Activated T-helper 9 cell treated with anti-CD3 and anti-CD28 coated beads, Interleukin-2, amount 50 U/mL, for 16 hours (primary cell): ENCODE results near the gene DNMT3A.

Source experiments
- DNase-seq: peaks from one replicate; pipeline ENCODE4 v3.0.0-alpha.2; 2020; ENCODE audit warnings: low read depth

Gene DNMT3A

DNA sequence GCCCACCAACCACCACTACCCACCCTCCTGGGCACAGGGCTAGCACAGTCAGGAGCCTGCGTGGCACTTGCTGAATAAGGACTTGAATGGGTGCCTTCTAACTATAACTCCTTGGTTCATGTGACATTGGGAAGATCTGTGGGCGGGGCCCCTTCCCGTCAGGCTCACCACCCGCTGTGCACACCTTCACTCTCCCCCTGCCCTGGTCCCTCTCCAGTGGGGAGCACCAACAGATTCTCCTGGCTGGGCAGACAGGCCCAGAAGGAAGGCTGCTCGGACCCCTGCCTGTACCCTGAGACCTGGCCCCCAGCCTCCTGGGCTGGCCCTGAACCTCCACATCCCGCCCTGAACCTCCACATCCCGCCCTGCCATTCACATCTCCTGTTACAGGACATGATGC, 139.9 kb downstream of the DNMT3A start:
- no peak for DNase-seq

DNA sequence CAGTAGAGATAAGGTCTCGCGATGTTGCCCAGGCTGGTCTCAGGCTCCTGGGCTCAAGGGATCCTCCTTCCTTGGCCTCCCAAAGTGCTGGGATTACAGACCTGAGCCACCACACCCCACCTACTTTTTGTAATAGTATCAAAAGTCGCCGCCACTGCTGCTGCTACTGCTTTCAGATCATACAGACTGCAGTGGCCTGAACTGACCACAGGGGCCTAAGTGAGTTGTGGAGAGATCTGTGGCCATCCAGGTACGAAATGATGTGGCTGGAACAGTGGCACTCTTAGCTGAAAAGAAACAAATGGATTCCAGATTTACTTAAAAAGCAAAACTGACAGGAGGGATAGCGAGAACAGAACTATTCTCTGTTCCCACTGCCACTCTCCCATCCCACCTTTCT, 140.5 kb downstream of the DNMT3A start:
- no peak for DNase-seq

DNA sequence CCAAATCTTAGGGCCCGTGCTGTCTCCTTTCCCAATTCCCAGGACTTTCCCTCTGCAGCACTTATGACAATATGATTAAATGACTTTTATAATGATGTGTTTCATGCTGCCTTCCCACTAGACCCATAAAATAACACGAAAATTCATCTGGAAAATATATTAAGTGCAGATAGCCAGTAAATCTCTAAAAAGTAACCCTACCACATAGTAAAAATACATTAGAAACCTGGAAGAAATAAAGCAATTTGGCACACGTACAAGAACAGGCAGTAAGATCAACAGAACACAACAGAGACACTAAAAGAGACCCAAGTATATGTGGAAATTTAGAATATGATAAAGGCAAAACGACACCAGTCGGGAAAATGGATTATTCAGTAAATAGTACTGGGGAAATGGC, 143.1 kb downstream of the DNMT3A start:
- DNase-seq = no peak

DNA sequence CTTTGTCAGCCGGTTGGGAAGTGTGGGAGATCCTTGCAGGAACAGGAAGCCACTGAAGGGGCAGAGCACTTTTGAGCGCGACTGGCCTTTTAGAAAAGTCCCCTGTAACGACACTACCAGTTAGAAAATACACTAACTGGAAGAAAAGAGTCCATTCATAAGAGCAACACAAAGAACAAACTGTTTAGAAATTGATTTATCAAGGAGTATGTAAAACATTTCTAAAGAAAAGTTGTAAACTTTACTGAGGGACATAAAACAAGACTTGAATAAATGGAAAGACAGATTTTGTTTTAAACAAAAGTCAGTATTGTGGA, 143.6 kb downstream of the DNMT3A start:
- no peak for DNase-seq

DNA sequence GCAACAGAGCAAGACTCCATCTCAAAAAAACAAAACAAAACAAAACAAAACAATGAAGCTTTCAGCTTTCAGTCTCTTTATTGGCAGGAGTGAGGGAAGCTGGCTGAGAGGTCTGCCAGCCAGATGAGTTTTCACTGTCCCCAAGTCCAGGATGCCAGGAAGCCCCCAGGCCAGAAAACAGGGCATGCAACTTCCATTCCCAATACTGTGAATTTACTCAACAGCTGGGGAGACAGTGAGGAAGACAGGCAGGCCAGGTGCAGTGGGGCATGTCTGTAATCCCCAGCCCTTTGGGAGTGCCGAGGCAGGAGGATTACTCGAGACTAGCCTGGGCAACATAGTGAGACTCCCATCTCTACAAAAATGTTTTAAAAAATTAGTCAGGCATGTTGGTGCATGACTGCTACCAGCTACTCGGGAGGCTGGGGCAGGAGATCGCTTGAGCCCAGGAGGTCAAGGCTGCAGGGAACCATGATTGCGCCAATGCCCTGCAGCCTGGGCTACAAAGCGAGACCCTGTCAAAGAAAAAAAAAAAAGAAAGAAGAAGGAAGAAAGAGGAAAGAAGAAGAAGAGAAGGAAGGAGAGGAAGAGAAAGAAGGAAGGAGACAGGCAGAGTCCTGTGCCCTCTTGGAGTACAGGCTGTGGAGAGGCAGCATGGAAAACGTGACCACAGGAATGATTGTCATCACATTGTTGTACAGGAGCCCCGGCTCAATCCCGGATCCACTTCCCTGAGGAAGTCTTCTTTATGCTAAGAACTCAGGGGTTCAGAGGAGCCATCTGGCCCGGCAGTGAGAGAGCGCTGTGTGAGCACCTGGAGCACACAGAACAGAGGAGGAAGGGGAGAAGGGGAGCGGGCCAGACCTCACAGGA, 144.2 kb downstream of the DNMT3A start:
- DNase-seq = no peak

DNA sequence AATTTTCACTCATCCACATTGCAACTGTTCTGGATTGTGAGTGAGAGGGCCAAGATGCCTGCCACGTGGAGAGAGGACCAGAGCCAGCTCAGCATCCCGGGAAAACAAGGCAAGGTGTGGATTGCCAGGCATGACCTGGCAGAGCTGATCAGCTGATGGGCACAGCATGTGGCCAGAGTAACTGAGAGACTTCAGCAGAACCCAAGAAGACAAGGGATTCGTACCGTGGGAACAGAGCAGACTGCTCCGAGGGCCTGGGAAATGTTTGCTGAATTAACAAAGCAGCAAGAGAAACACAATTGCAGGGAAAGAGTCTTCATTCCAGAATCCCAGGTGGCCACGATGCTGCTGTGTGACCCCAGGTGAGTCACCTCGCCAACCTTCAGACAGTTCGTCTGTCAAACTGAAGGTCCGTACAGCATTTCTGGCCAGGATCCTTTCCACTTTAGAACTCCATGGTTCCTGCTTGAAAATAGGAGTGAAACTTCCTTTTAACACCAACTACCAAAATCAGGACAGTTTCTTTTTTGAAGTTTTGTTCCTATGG, 147.1 kb downstream of the DNMT3A start:
- DNase-seq = no peak

DNA sequence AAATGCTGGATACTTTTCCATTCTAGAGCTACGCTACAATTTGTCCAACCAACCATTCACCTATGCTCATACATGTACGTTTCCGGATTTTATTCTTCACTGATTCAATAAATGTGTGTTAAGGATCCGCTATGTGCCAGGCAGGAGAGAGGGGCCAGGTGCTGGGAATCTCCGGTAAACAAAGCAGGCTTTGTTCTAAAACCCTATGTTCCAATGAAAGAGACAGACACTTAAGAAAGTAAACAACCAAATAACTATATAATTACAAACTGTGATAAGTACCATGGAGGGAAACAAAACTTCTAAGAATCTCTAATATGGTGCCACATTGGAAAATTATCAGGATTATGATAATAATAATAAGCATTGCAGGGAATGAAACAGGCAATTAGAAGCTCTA, 151.2 kb downstream of the DNMT3A start:
- no peak for DNase-seq

DNA sequence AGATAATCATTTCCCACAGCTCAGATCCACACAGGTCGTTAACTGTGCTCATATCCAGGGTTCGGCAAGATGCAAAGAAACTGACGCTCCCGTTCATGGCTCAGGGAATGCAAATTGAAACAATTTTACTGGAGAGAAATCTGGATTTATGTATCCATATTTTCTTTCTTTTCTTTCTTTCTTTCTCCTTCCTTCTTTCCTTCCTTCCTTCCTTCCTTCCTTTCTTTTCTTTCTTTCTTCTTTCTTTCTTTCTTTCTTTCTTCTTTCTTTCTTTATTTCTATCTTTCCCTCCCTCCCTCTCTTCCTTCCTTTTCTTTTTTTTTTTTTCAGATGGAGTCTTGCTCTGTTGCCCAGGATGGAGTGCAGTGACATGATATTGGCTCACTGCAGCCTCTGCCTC, 153.3 kb downstream of the DNMT3A start:
- DNase-seq = no peak

DNA sequence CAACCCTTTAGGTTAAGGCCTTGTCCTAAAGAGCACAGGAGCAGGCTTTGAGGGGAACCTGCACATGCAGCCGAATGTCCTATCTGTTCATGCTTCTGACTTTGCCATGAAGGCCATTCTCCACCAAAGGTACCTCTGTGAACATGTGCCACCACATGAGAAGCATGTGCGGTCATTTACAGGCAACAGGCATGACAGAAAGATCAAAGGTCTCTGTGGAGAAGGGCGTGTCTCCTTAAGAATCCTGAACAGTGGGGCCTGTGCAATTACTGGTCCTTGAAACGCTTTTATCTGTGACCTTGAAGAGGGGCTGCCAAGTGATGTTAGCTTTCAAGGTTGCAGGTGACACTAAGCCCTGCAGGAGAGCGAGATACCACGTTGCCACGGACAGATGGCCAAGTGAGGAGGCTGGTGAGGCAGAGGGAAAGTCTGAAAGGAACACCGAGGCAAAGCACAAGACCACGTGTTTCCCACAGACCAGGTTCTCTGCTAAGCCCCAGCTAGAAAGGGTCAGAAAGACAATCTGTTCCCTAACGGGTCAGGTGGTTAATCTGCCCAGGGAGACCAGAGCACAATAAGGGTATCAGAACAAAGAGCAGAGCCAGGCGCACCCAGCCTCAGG, 153.9 kb downstream of the DNMT3A start:
- no peak for DNase-seq

DNA sequence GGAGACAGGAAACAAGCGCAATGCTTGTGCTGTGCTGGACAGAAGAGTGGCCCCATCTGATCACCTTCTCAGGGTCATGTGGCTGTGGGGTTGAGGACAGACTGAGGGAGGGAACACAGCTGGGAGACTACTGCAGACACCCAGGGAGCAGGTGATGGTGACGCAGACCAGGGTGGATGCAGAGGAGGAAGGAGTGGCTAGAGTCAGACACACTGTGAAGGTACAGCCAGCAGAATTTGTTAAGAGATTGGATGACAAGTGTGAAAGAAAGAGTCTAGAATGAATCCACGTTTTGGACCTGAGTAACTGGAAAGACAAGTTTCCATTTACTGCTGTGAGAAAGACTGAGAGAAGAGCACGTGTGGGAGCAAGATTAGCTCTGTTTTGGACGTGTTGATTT, 157.5 kb downstream of the DNMT3A start:
- no peak for DNase-seq

DNA sequence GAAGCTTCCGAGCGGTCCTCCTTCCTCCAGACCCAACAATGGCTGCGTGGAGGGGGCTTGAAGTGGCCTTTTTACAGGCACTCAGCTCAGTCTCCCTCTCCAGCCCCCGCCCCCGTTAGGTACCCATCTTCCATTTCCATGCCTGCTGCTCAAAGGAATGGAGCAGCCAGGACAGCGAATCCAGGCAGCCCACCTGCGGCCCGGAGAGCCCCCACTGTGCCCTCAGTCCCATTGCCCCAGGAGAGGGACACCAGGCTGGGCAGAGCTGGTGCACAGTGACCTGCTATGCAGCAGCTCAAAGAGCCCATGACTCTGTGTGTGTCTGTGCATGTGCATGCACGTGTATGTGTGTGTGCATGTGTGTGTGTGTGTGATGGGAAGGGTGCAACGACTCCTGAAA, 162.7 kb downstream of the DNMT3A start:
- DNase-seq = no peak
